ENCODE data around the gene SIMC1. TPM values are rescaled to one million over a fixed set of nuclear protein-coding genes. Genes with fewer than 3 reads are reported as not detected.

The SIMC1 gene
- total RNA-seq, 1 experiment from 2014 or later: 7.5 TPM

DNA sequence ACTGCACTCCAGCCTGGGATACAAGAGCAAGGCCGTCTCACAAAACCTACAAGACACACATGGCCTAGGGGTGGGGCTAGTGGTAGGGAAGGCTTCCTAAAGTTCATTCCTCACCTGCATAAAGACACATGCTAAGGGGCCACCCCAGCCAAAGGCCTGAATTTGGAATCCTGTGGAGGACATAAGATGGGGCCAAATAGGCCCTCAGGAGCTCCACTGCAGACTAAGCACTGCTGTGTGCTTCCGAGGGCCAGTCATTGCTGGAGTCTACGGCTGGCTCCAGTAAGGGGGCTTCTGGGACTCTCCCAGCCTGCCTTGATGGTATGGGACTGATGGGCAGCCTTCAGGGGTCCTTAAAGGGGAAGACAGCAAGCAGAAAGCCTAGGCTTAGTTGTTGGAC lies 144.5 kb downstream of the SIMC1 start:
- no peaks in the 10 kb centered on the region for H3K9me2 ChIP-seq (replicated peaks; ENCODE audit: low read length)
- peaks cover 58% of the 10 kb centered on the region for H3K36me3 ChIP-seq (ENCODE audit: low read depth, low read length)
- ChIA-PET CTCF (no interaction called here), POLR2A (ENCODE audit: unreplicated experiment) (no interaction called here)
- H3K4me1 ChIP-seq (ENCODE audit: insufficient read depth, low read length): peaks cover 14% of the 10 kb centered on the region
- peaks cover 38% of the 10 kb centered on the region for H3K79me2 ChIP-seq (ENCODE audit: low read length)
- no peak overlapping the region for H3K27ac ChIP-seq (ENCODE audit: low read length)
- no peak for ATAC-seq
- DNase-seq: no peak
- H3K4me2 ChIP-seq (ENCODE audit: low read length): no peak overlapping the region
- no peaks in the 10 kb centered on the region for H3F3A ChIP-seq (ENCODE audit: low read length, unreplicated experiment)
- H2AFZ ChIP-seq (ENCODE audit: low read length): no peak overlapping the region
- BruUV-seq (replicated peaks): no TSS peak
- H3K9ac ChIP-seq (ENCODE audit: low read length): no peak overlapping the region
- no peak overlapping the region for H3K4me3 ChIP-seq (ENCODE audit: low read length)
- peaks cover 31% of the 10 kb centered on the region for H4K20me1 ChIP-seq (ENCODE audit: low read length)
- intact Hi-C loops (cut with micrococcal nuclease): no loop called here
- H3K9me3 ChIP-seq (ENCODE audit: low read length): no peaks in the 10 kb centered on the region
- no peaks in the 10 kb centered on the region for H3K27me3 ChIP-seq (ENCODE audit: low read length)
- TF ChIP-seq EZH2 (IDR thresholded peaks at IDR 0.05; ENCODE audit: low read length, unreplicated experiment) (no peak), EZH2phosphoT487 (IDR thresholded peaks at IDR 0.05; ENCODE audit: borderline replicate concordance, low read length) (no peak)
- TF ChIP-seq, protein P1, sequence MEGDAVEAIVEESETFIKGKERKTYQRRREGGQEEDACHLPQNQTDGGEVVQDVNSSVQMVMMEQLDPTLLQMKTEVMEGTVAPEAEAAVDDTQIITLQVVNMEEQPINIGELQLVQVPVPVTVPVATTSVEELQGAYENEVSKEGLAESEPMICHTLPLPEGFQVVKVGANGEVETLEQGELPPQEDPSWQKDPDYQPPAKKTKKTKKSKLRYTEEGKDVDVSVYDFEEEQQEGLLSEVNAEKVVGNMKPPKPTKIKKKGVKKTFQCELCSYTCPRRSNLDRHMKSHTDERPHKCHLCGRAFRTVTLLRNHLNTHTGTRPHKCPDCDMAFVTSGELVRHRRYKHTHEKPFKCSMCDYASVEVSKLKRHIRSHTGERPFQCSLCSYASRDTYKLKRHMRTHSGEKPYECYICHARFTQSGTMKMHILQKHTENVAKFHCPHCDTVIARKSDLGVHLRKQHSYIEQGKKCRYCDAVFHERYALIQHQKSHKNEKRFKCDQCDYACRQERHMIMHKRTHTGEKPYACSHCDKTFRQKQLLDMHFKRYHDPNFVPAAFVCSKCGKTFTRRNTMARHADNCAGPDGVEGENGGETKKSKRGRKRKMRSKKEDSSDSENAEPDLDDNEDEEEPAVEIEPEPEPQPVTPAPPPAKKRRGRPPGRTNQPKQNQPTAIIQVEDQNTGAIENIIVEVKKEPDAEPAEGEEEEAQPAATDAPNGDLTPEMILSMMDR (conservative IDR thresholded peaks at IDR 0.05; ENCODE audit: low read depth, low read length): no peak

DNA sequence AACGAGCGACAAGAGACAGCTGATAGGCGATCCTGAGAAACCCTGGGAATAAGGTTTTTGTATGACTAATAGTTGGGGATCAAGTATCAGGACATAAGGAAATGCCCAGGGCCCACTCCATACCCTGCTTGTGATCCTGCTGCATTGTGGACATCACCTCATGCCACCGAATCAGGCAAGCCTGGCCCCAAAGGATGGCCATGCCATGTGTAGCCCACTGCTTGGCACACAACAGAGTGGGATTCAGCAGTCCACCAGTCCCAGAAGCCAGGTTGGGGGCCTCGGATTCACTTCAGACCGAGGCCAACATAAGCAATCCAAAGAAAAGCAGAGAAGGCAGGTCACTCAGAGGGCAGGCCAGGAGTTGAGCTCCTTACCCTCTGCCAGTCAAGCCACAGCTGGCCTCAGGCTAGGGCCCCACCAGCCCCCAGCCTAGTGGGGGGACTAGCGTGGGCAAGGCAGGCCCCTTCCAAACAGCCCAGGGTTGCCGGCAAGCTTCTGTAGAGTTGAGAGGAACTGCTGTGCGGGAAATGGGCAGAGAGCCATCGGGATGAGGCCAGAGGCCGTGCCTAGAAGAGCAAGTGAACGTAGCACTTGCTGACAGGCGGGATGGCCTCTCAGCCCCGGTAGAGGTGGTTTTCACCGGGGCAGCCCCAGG lies 145.2 kb downstream of the SIMC1 start:
- no TSS peak for BruUV-seq (replicated peaks)
- peaks cover 14% of the 10 kb centered on the region for H3K4me1 ChIP-seq (ENCODE audit: insufficient read depth, low read length)
- no peak overlapping the region for H3K9ac ChIP-seq (ENCODE audit: low read length)
- DNase-seq (no peak), ATAC-seq (no peak)
- ChIA-PET CTCF (no interaction called here), POLR2A (ENCODE audit: unreplicated experiment) (no interaction called here)
- no peaks in the 10 kb centered on the region for H3K27me3 ChIP-seq (ENCODE audit: low read length)
- no peak overlapping the region for H2AFZ ChIP-seq (ENCODE audit: low read length)
- H3K79me2 ChIP-seq (ENCODE audit: low read length): peaks cover 45% of the 10 kb centered on the region
- H3K4me3 ChIP-seq (ENCODE audit: low read length): no peak overlapping the region
- TF ChIP-seq EZH2phosphoT487 (IDR thresholded peaks at IDR 0.05; ENCODE audit: borderline replicate concordance, low read length) (no peak), EZH2 (IDR thresholded peaks at IDR 0.05; ENCODE audit: low read length, unreplicated experiment) (no peak)
- TF ChIP-seq, protein P1 (conservative IDR thresholded peaks at IDR 0.05; ENCODE audit: low read depth, low read length): no peak
- no peak overlapping the region for H3K27ac ChIP-seq (ENCODE audit: low read length)
- H3K4me2 ChIP-seq (ENCODE audit: low read length): no peak overlapping the region
- intact Hi-C loops (cut with micrococcal nuclease): no loop called here
- peaks cover 32% of the 10 kb centered on the region for H4K20me1 ChIP-seq (ENCODE audit: low read length)
- H3K9me2 ChIP-seq (replicated peaks; ENCODE audit: low read length): no peaks in the 10 kb centered on the region
- H3K36me3 ChIP-seq (ENCODE audit: low read depth, low read length): peaks cover 58% of the 10 kb centered on the region
- no peaks in the 10 kb centered on the region for H3K9me3 ChIP-seq (ENCODE audit: low read length)
- H3F3A ChIP-seq (ENCODE audit: low read length, unreplicated experiment): no peaks in the 10 kb centered on the region

DNA sequence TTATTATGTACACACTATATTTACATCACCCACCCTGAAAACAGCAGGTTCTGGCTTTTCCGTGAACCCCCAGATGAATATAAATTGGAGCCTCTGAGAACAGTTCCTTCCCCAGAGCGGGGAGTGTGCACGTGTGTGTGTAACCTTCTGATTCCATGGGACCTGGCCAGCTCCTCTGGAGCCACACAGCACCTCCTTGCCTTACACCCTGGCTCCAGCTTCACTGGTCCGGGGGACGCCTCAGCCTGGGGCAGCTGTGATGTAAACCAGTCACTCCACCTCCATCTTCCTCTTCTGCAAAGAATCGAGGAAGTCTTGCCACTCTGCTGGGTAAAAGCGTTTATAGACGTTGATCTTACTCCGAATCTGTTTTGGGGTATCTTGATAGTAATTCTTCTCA lies 145.7 kb downstream of the SIMC1 start:
- peaks cover 32% of the 10 kb centered on the region for H4K20me1 ChIP-seq (ENCODE audit: low read length)
- TF ChIP-seq EZH2phosphoT487 (IDR thresholded peaks at IDR 0.05; ENCODE audit: borderline replicate concordance, low read length) (no peak), EZH2 (IDR thresholded peaks at IDR 0.05; ENCODE audit: low read length, unreplicated experiment) (no peak)
- TF ChIP-seq, protein P1 (conservative IDR thresholded peaks at IDR 0.05; ENCODE audit: low read depth, low read length): no peak
- POLR2A ChIA-PET (ENCODE audit: unreplicated experiment): no interaction called here
- peaks cover 58% of the 10 kb centered on the region for H3K36me3 ChIP-seq (ENCODE audit: low read depth, low read length)
- no peaks in the 10 kb centered on the region for H3K9me3 ChIP-seq (ENCODE audit: low read length)
- CTCF ChIA-PET: no interaction called here
- intact Hi-C loops (cut with micrococcal nuclease): no loop called here
- H2AFZ ChIP-seq (ENCODE audit: low read length): no peak overlapping the region
- no peaks in the 10 kb centered on the region for H3F3A ChIP-seq (ENCODE audit: low read length, unreplicated experiment)
- H3K27ac ChIP-seq (ENCODE audit: low read length): no peak overlapping the region
- peaks cover 46% of the 10 kb centered on the region for H3K79me2 ChIP-seq (ENCODE audit: low read length)
- no peak overlapping the region for H3K4me3 ChIP-seq (ENCODE audit: low read length)
- no peak for ATAC-seq
- no peaks in the 10 kb centered on the region for H3K9me2 ChIP-seq (replicated peaks; ENCODE audit: low read length)
- peaks cover 14% of the 10 kb centered on the region for H3K4me1 ChIP-seq (ENCODE audit: insufficient read depth, low read length)
- no peak for DNase-seq
- BruUV-seq (replicated peaks): no TSS peak
- H3K9ac ChIP-seq (ENCODE audit: low read length): no peak overlapping the region
- no peaks in the 10 kb centered on the region for H3K27me3 ChIP-seq (ENCODE audit: low read length)
- no peak overlapping the region for H3K4me2 ChIP-seq (ENCODE audit: low read length)

Measured in PC-3 (cell line).